SU-DHL-6 (cell line): ENCODE results near the gene SLC12A7.

ENCODE experiments used
- EZH2phosphoT487 ChIP-seq: fragments of 200-600 bp; sonication (generic), shearing (Covaris generic); conservative IDR thresholded peaks from 2 replicates; pipeline ENCODE4 v1.6.1; 2018; ENCODE audit warnings: mild to moderate bottlenecking, antibody characterized with exemption, low read length, moderate library complexity, mixed read lengths
- TF ChIP-seq, protein P1 (sequence below): fragments of 200-600 bp; sonication (generic); IDR thresholded peaks from one replicate; pipeline ENCODE4 v1.5.1; 2017; ENCODE audit warnings: antibody characterized with exemption, mild to moderate bottlenecking, low read length, moderate library complexity; ENCODE audit not compliant: insufficient read depth, poor library complexity, severe bottlenecking

DNA sequence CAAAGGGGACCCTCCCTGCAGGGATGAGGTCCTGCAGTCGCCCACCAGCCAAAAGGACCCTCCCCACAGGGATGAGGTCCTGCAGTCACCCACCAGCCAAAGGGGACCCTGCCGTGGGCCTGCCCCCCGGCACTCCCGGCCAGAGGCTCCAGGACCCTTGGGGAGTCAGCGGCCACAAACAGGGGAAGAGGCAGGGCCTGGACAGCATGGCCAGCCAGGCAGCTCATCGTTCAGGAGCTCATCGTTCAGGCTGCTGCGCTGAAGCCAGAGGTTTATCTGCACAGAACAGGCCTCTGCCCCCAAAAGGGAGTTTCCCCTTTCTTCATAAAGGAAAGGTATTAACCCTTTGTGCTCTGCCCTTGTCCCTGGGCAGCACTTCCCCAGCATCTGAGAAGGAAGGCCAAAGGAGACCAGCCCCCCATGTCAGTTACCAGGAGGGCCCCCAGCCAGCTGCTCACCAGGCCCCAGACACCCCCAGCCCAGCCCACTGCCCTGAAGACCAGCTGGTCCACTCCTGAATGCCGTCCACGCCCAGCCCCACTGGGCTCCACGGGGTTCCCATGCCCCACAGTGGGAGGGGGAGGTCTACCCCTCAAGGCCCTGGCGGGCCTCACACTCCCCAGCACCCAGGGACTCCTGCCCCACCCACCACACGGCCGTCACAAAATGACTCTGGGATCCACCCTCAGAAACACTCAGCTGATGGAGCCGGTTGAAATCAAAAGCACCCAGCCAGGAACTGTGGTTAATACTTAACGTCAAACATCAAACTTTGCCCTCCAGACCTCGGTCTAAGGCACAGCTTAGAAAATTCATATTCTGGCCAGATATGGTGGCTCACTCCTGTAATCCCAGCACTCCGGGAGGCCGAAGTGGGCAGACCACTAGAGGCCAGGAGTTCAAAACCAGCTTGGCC lies 6.3 kb downstream of the SLC12A7 start:
- TF ChIP-seq EZH2phosphoT487 = no peak
- TF ChIP-seq, protein P1, sequence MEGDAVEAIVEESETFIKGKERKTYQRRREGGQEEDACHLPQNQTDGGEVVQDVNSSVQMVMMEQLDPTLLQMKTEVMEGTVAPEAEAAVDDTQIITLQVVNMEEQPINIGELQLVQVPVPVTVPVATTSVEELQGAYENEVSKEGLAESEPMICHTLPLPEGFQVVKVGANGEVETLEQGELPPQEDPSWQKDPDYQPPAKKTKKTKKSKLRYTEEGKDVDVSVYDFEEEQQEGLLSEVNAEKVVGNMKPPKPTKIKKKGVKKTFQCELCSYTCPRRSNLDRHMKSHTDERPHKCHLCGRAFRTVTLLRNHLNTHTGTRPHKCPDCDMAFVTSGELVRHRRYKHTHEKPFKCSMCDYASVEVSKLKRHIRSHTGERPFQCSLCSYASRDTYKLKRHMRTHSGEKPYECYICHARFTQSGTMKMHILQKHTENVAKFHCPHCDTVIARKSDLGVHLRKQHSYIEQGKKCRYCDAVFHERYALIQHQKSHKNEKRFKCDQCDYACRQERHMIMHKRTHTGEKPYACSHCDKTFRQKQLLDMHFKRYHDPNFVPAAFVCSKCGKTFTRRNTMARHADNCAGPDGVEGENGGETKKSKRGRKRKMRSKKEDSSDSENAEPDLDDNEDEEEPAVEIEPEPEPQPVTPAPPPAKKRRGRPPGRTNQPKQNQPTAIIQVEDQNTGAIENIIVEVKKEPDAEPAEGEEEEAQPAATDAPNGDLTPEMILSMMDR = no peak
